Chondrocyte (in vitro differentiated cells): ENCODE results near the gene CAV1. TPM values are rescaled to one million over a fixed set of nuclear protein-coding genes. Genes with fewer than 3 reads are reported as not detected.
A peak's percentile ranks its signal among the peaks of the same experiment; 100 is the strongest.

Experiments
- DNase-seq: peaks from one replicate; pipeline ENCODE4 v3.0.0; 2021; ENCODE audit warnings: mixed read lengths, low spot score
- H3K27ac Mint-ChIP-seq: one replicate; pipeline ENCODE4 v1.8.0; 2021; ENCODE audit warnings: mild to moderate bottlenecking, moderate library complexity, mixed read lengths; ENCODE audit not compliant: unreplicated experiment
- H3K27me3 Mint-ChIP-seq: 2 replicates; pipeline ENCODE4 v1.8.0; 2021; ENCODE audit warnings: low read depth, mixed read lengths
- H3K36me3 Mint-ChIP-seq: 2 replicates; pipeline ENCODE4 v1.8.0; 2021; ENCODE audit warnings: low read depth, mixed read lengths
- H3K4me1 Mint-ChIP-seq: 2 replicates; pipeline ENCODE4 v1.8.0; 2021; ENCODE audit warnings: low read depth, mild to moderate bottlenecking, mixed read lengths
- H3K4me3 Mint-ChIP-seq: one replicate; pipeline ENCODE4 v1.8.0; 2021; ENCODE audit warnings: mild to moderate bottlenecking, moderate library complexity, mixed read lengths; ENCODE audit not compliant: unreplicated experiment
- H3K9me3 Mint-ChIP-seq: 2 replicates; pipeline ENCODE4 v1.8.0; 2021; ENCODE audit warnings: low read depth, mixed read lengths
- total RNA-seq: library from RNA; stranded (reverse); gene quantifications from 3 replicates; pipeline ENCODE4 v1.2.1, GENCODE V29; 2021
- TF ChIP-seq, protein P1 (sequence below): fragments of 200-600 bp; sonication (generic); IDR thresholded peaks from 2 replicates; pipeline ENCODE4 v1.5.0; 2021; ENCODE audit warnings: antibody characterized with exemption, mild to moderate bottlenecking, moderate library complexity

The CAV1 gene
- total RNA-seq, 1 donor from 2014 or later: 297 TPM

DNA sequence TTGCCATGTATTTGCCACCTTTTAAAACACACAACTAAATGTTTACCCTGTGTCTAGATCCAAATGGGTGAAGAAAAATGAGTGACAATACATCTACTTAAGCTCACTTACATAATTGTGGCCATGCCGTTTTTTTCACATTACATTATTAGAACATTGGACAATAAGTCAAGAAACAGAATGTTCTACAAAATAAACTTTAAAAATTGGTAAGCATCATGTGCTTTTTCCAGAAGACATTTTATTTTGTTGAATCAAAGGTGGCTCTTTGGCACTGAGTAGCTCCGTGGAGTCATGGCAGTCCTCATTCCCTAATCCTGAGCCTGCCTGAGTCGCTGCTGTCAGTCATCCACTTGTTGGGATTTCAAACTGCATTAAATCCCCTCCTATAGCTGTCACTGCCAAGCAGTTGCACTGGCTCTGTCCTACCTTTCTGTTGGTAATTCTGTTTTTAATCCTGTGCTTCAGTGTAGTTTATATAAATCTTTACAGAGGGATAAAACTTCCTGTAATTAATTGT, 32.3 kb downstream of the CAV1 start:
- H3K4me3 Mint-ChIP-seq: no peak overlapping the region
- H3K9me3 Mint-ChIP-seq: peaks cover 4% of the 10 kb centered on the region
- peak overlapping the region; percentile 32 for H3K27ac Mint-ChIP-seq
- H3K36me3 Mint-ChIP-seq: peaks cover 29% of the 10 kb centered on the region
- DNase-seq: no peak
- TF ChIP-seq, protein P1, sequence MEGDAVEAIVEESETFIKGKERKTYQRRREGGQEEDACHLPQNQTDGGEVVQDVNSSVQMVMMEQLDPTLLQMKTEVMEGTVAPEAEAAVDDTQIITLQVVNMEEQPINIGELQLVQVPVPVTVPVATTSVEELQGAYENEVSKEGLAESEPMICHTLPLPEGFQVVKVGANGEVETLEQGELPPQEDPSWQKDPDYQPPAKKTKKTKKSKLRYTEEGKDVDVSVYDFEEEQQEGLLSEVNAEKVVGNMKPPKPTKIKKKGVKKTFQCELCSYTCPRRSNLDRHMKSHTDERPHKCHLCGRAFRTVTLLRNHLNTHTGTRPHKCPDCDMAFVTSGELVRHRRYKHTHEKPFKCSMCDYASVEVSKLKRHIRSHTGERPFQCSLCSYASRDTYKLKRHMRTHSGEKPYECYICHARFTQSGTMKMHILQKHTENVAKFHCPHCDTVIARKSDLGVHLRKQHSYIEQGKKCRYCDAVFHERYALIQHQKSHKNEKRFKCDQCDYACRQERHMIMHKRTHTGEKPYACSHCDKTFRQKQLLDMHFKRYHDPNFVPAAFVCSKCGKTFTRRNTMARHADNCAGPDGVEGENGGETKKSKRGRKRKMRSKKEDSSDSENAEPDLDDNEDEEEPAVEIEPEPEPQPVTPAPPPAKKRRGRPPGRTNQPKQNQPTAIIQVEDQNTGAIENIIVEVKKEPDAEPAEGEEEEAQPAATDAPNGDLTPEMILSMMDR: no peak
- H3K27me3 Mint-ChIP-seq: no peaks in the 10 kb centered on the region
- H3K4me1 Mint-ChIP-seq: peaks cover 45% of the 10 kb centered on the region

DNA sequence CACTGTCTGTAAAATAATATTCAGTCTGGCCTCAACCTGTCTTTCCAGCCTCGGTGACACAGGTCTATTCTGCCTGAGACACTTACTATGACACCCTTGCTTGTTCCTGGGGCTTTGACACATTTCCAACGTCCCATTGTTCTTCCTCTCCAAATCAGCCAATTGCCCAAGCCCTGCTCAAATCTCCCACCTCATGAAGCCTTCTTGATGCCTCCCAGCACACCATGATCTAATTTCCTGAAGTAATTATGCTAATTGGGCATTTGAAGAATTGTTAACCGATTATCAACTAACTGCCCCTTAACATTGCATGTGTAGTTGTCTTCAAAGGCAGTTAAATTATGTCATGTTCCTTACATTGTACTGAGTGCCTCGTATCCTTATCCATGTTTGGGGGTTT, 33.1 kb downstream of the CAV1 start:
- no peak overlapping the region for H3K4me3 Mint-ChIP-seq
- peaks cover 48% of the 10 kb centered on the region for H3K4me1 Mint-ChIP-seq
- H3K27ac Mint-ChIP-seq: peak overlapping the region; percentile 49

DNA sequence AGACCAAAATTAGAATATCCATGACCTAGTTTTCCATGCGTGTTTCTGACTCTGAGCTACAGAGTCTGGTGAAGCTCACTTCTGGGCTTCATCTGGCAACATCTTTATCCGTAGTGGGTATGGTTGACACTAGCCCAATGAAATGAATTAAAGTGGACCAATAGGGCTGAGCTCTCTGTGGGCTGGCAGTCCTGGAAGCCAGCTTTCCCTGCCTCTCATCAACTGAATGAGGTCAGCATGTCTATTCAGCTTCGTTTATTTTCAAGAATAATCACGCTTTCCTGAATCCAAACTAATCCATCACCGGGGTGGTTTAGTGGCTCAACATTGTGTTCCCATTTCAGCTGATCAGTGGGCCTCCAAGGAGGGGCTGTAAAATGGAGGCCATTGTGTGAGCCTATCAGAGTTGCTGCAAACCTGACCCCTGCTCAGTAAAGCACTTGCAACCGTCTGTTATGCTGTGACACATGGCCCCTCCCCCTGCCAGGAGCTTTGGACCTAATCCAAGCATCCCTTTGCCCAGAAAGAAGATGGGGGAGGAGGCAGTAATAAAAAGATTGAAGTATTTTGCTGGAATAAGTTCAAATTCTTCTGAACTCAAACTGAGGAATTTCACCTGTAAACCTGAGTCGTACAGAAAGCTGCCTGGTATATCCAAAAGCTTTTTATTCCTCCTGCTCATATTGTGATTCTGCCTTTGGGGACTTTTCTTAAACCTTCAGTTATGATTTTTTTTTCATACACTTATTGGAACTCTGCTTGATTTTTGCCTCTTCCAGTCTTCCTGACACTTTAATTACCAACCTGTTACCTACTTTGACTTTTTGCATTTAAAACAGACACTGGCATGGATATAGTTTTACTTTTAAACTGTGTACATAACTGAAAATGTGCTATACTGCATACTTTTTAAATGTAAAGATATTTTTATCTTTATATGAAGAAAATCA, 35.5 kb downstream of the CAV1 start:
- no peaks in the 10 kb centered on the region for H3K27me3 Mint-ChIP-seq
- H3K36me3 Mint-ChIP-seq: peaks cover 26% of the 10 kb centered on the region

More for the DNA sequence above, 33.1 kb downstream of the CAV1 start:
- TF ChIP-seq, protein P1: no peak
- DNase-seq: no peak
- Mint-ChIP-seq H3K27me3 (no peaks in the 10 kb centered on the region), H3K9me3 (peaks cover 4% of the 10 kb centered on the region), H3K36me3 (peaks cover 29% of the 10 kb centered on the region)

DNA sequence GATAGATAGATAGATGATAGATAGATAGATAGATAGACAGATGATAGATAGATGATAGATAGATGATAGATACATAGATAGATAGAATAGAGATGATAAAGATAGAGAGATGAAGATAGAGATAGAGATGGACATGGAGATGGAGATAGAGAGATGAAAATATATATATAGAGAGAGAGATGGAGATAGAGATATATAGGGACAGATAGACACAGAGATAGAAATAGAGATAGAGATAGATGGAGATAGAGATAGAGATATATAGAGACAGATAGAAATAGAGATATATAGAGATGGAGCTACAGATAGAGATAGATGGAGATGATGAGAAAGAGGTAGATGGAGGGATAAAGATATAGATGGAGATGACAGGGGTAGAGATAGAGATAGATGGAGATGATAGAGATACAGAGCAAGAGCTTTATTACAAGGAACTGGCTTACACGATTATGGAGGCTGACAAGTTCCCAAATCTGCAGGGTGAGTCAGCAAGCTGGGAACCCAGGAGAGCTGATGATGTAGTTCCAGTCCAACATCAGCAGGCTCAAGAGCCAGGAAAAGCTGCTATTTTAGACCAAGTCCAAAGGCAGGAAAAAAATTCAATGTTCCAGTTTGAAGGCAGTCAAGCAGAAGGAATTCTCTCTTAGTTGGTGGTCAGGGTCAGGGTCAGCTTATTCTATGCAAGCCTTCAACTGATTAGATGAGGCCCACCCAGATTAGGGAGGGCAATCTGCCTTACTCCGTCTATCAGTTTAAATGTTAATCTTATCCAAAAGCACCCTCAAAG, 37.1 kb downstream of the CAV1 start:
- Mint-ChIP-seq H3K4me3 (no peak overlapping the region), H3K27me3 (no peaks in the 10 kb centered on the region), H3K4me1 (peaks cover 39% of the 10 kb centered on the region), H3K9me3 (peaks cover 4% of the 10 kb centered on the region), H3K27ac (peak overlapping the region; percentile 63), H3K36me3 (peaks cover 26% of the 10 kb centered on the region)
- TF ChIP-seq, protein P1: no peak
- DNase-seq: no peak

More for the DNA sequence above, 35.5 kb downstream of the CAV1 start:
- Mint-ChIP-seq H3K9me3 (peaks cover 4% of the 10 kb centered on the region), H3K4me3 (no peak overlapping the region), H3K27ac (no peak overlapping the region), H3K4me1 (peaks cover 29% of the 10 kb centered on the region)
- TF ChIP-seq, protein P1: no peak
- no peak for DNase-seq
